Uterus (tissue), 4 donors: ENCODE results near the gene SARS2. TPM values are rescaled to one million over a fixed set of nuclear protein-coding genes. Genes with fewer than 3 reads are reported as not detected.

Experiments used
- DNase-seq, 2 donors: peaks; one replicate each; pipeline ENCODE4 v3.0.0-alpha.2; 2019 to 2020
- H3K27ac ChIP-seq, 2 donors: fragments of 200-600 bp; sonication (generic); 1 replicate in 1 of 2; 2 replicates in 1 of 2; pipeline ENCODE4 v1.5.1; 2016 to 2018
- H3K27me3 ChIP-seq, 2 donors: fragments of 200-600 bp; sonication (generic); one replicate each; pipeline ENCODE4 v1.5.1; 2018 to 2019; ENCODE audit warnings: control low read depth in 1 of 2
- H3K36me3 ChIP-seq, 2 donors: fragments of 200-600 bp; sonication (generic); one replicate each; pipeline ENCODE4 v1.5.1; 2019; ENCODE audit warnings: control low read depth in 1 of 2
- H3K4me1 ChIP-seq, 2 donors: fragments of 200-600 bp; sonication (generic); one replicate each; pipeline ENCODE4 v1.5.1; 2018 to 2019; ENCODE audit warnings: control low read depth in 1 of 2
- H3K4me3 ChIP-seq, 2 donors: fragments of 200-600 bp; sonication (generic); 1 replicate in 1 of 2; 2 replicates in 1 of 2; pipeline ENCODE4 v1.5.1; 2018 to 2019; ENCODE audit warnings: mild to moderate bottlenecking in 1 of 2
- H3K9me3 ChIP-seq, 2 donors: fragments of 200-600 bp; sonication (generic); one replicate each; pipeline ENCODE4 v1.5.1; 2019; ENCODE audit warnings: control low read depth in 1 of 2
- POLR2A ChIP-seq, 2 donors: fragments of 450-650 bp; IDR thresholded peaks; one replicate each; pipeline ENCODE4 v1.6.1; 2016; ENCODE audit warnings: antibody characterized with exemption in 2 of 2, mild to moderate bottlenecking in 1 of 2, moderate library complexity in 1 of 2
- intact Hi-C: fragments of 100-400 bp; cut with DNase I; formaldehyde crosslinking; loops from one replicate; pipeline ENCODE4 v1.15.1; 2023; ENCODE audit warnings: low total_unique reads
- total RNA-seq, 4 donors: library from RNA; depleted of rRNA in 3 of 4; stranded (reverse); fragments of >200 nt in 3 of 4; gene quantifications; one replicate each; pipeline versions ENCODE4 v1.1.0 to v1.2.4, GENCODE V29; 2014 to 2023
- TF ChIP-seq, protein P1 (sequence below), 4 experiments: fragments of 200-600 bp in 2 of 4; fragments of 450-650 bp in 2 of 4; sonication (generic) in 2 of 4; IDR thresholded peaks; one replicate each; pipeline ENCODE4 v1.5.1; 2016 to 2019; ENCODE audit warnings: antibody characterized with exemption in 4 of 4, mild to moderate bottlenecking in 2 of 4, moderate library complexity in 1 of 4
- donor health status: DM: yes; HTN: yes; CAD: no.

Gene SARS2
- total RNA-seq, 4 donors from 2014 or later, result 1.3 to 18.4 (median 10.6) TPM

DNA sequence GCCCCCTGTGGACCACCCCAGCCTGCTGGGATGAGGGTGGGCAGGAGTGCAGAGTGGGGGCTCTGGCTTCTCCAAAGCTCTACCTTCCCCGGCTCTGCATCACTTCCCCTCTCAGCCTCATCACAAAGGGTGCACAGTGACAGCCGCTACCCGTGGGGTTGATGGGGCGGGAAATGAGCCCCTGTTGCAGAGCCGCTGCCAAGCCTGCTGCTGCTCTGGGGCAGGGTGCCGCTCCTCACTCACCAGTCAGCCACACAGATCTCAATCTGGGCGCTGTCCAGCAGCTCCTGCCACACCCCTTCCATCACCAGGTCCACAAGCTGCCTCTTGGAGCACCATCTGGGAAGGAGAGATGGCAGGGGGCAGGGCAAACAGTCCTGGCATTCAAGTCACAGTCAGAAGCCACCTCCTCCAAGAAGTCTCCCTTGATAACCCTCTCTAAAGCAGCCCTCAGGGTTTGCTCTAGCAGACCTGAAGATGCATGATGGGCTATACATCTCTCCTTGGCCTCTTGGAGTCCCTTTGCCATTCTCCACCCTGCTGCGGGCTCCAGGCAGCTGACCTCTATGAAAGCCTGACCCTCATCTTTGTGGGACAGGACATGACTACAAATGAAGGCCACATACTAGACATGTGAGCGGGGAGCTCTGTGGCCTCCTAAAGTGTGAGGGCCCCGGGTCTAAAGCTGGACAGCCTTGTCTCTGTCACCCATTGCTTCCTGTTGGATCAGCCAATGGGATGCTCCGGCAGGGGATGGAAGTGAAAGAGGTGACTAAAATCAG is 15.9 kb upstream of the SARS2 start:
- TF ChIP-seq POLR2A (IDR thresholded peaks at IDR 0.05), result no peak
- TF ChIP-seq, protein P1, sequence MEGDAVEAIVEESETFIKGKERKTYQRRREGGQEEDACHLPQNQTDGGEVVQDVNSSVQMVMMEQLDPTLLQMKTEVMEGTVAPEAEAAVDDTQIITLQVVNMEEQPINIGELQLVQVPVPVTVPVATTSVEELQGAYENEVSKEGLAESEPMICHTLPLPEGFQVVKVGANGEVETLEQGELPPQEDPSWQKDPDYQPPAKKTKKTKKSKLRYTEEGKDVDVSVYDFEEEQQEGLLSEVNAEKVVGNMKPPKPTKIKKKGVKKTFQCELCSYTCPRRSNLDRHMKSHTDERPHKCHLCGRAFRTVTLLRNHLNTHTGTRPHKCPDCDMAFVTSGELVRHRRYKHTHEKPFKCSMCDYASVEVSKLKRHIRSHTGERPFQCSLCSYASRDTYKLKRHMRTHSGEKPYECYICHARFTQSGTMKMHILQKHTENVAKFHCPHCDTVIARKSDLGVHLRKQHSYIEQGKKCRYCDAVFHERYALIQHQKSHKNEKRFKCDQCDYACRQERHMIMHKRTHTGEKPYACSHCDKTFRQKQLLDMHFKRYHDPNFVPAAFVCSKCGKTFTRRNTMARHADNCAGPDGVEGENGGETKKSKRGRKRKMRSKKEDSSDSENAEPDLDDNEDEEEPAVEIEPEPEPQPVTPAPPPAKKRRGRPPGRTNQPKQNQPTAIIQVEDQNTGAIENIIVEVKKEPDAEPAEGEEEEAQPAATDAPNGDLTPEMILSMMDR (IDR thresholded peaks at IDR 0.05), result no peak
- H3K27me3 ChIP-seq, result no peaks in the 10 kb centered on the region
- intact Hi-C loops, result no loop called here

DNA sequence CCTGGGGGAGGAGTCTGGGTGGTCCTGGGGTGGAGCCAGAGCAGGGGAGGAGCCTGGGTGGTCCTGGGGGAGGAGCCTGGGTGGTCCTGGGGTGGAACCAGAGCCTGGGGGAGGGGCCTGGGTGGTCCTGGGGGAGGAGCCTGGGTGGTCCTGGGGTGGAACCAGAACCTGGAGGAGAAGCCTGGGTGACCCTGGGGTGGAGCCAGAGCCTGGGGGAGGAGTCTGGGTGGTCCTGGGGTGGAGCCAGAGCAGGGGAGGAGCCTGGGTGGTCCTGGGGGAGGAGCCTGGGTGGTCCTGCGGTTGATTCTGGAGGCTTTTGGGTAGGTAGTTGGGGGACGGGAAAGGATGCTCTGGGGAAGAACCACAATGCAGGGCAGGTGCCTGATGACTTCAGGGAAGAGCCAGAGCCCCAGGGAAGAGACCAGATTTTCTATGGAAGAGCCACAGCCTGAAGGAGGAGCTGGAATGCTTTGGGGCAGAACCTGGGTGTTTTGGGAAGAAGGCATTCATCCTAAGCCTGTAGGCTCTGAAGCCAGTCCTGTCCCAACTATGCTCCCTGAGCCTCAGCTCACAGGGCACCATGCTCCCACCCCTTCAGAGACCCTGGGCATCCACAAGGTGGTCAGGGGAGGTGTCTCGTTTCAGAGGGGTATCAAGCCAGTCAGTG is 15.1 kb upstream of the SARS2 start:
- no peak for DNase-seq
- Histone ChIP-seq H3K4me1 (peaks cover 0 to 4% of the 10 kb centered on the region in 2 donors), H3K27ac (no peak overlapping the region)

More for the DNA sequence above, 15.9 kb upstream of the SARS2 start:
- Histone ChIP-seq H3K4me3 (no peak overlapping the region), H3K4me1 (peaks cover 0 to 4% of the 10 kb centered on the region in 2 donors), H3K9me3 (no peaks in the 10 kb centered on the region), H3K36me3 (no peaks in the 10 kb centered on the region), H3K27ac (no peak overlapping the region)
- DNase-seq, result no peak

DNA sequence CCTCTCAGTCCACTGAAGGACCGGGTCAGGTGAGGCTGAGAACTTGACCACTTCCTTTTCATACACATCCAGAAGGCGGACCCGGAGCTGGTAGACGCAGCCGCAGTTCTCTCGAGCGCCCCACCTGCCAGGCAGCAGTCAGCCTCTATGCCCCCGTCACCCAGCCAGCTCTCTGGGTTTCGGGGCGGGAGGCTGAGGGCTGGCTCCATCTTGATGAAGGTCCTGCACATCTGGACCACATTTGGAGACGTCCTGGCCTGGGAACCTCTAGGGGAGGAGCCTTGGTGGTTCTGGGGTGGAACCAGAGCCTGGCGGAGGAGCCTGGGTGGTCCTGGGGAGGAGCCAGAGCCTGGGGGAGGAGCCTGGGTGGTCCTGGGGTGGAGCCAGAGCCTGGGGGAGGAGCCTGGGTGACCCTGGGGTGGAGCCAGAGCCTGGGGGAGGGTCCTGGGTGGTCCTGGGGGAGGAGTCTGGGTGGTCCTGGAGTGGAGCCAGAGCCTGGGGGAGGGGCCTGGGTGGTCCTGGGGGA is 14.5 kb upstream of the SARS2 start:
- Histone ChIP-seq H3K27me3 (no peaks in the 10 kb centered on the region), H3K36me3 (no peaks in the 10 kb centered on the region), H3K4me1 (peaks cover 0 to 4% of the 10 kb centered on the region in 2 donors), H3K4me3 (no peak overlapping the region), H3K9me3 (no peaks in the 10 kb centered on the region), H3K27ac (no peak overlapping the region)
- intact Hi-C loops, result no loop called here
- TF ChIP-seq, protein P1 (IDR thresholded peaks at IDR 0.05), result no peak
- no peak for TF ChIP-seq POLR2A (IDR thresholded peaks at IDR 0.05)
- no peak for DNase-seq

More for the DNA sequence above, 15.1 kb upstream of the SARS2 start:
- intact Hi-C loops, result no loop called here
- H3K9me3 ChIP-seq, result no peaks in the 10 kb centered on the region
- no peaks in the 10 kb centered on the region for H3K27me3 ChIP-seq
- no peak for TF ChIP-seq POLR2A (IDR thresholded peaks at IDR 0.05)
- TF ChIP-seq, protein P1 (IDR thresholded peaks at IDR 0.05), result no peak
- no peaks in the 10 kb centered on the region for H3K36me3 ChIP-seq
- no peak overlapping the region for H3K4me3 ChIP-seq

DNA sequence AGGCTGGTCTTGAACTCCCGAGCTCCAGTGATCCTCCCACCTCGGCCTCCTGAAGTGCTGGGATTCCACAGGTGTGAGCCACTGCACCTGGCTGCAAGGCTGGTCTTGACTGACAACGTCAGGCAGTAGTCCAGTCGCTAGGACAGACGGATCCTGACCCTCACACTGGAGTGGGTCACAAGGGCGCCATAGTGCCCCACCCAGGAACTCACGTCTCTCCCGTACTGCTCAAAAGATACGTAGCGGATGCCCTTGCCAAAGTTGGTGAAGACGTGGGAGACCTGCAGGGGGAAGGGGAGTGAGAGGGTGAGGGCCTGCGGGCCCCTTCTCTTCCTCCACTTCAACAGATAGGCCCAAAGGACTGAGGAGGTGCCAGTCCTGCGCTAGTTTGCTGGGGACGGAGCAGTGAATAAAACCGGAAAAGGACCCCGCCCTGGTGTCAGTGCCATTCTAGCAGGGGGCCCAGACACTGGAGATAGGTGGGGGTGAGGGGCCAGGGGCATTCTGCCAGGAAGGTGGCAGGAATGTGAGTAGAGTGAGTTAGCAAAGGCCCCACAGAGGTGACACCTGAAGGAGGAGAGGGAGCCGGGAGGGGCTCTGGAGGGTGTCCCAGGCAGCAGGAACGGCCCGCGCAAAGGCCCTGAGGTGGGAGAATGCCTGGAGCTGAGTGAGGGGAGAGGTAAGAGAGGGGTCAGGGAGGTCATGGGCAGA is 12.1 kb upstream of the SARS2 start:
- TF ChIP-seq, protein P1 (IDR thresholded peaks at IDR 0.05), result no peak
- TF ChIP-seq POLR2A (IDR thresholded peaks at IDR 0.05), result no peak
- H3K27ac ChIP-seq, result no peak overlapping the region
- intact Hi-C loops, result no loop called here
- no peak overlapping the region for H3K4me3 ChIP-seq
- no peaks in the 10 kb centered on the region for H3K36me3 ChIP-seq
- H3K27me3 ChIP-seq, result no peaks in the 10 kb centered on the region
- no peaks in the 10 kb centered on the region for H3K4me1 ChIP-seq
- no peaks in the 10 kb centered on the region for H3K9me3 ChIP-seq
- no peak for DNase-seq
